ENCODE data around the gene DHX32.
"Not testable (repeated sequence)": the region's sequence is repeated elsewhere in the genome, so short reads cannot be mapped to it uniquely, and the experiment has no call there.

GRCh38 chr10:125896088-125896934, 15.2 kb upstream of the DHX32 start, which contains the start of gene FANK1:
- TF ChIP-seq CTCF (IDR thresholded peaks at IDR 0.05), result not testable (repeated sequence)
- peak; percentile 15 to 57 for TF ChIP-seq POLR2A (IDR thresholded peaks at IDR 0.05)

All from uterus (tissue), 2 donors.